HL-60 (cell line): ENCODE results near the gene TMEM63A.

ENCODE experiments used
- CTCF ChIP-seq: IDR thresholded peaks from one replicate; pipeline ENCODE4 v1.5.1; 2011; ENCODE audit warnings: low read length, control low read depth, inconsistent platforms; ENCODE audit not compliant: insufficient read depth
- GABPA ChIP-seq: IDR thresholded peaks from 2 replicates; pipeline ENCODE4 v1.6.1; 2012; ENCODE audit warnings: low read depth
- POLR2AphosphoS5 ChIP-seq: IDR thresholded peaks from 2 replicates; pipeline ENCODE4 v1.6.1; 2012; ENCODE audit warnings: low read depth
- REST ChIP-seq: IDR thresholded peaks from 2 replicates; pipeline ENCODE4 v1.6.1; 2012; ENCODE audit warnings: low read depth; ENCODE audit not compliant: insufficient replicate concordance

- TF ChIP-seq CTCF, result no peak
- no peak for TF ChIP-seq GABPA
- no peak for TF ChIP-seq POLR2AphosphoS5
- no peak for TF ChIP-seq REST
These were observed 28.7 kb downstream of the TMEM63A start for GRCh38 chr1:225853441-225853840.
